Thyroid gland (tissue), 4 donors: ENCODE data around the gene PCBP3. TPM values are rescaled to one million over a fixed set of nuclear protein-coding genes. Genes with fewer than 3 reads are reported as not detected.

Experiments used
- DNase-seq, 2 donors: peaks; one replicate each; pipeline ENCODE4 v3.0.0-alpha.2; 2019
- H3K27ac ChIP-seq, 3 donors: fragments of 200-600 bp; sonication (generic); 1 replicate in 2 of 3; 2 replicates in 1 of 3; pipeline ENCODE4 v1.5.1; 2016 to 2019; ENCODE audit warnings: mild to moderate bottlenecking in 1 of 3, moderate library complexity in 1 of 3
- H3K27me3 ChIP-seq: fragments of 200-600 bp; sonication (generic); one replicate; pipeline ENCODE4 v1.5.1; 2019
- H3K36me3 ChIP-seq, 2 donors: fragments of 200-600 bp; sonication (generic); one replicate each; pipeline ENCODE4 v1.5.1; 2016 to 2019
- H3K4me1 ChIP-seq, 2 donors: fragments of 200-600 bp; sonication (generic); one replicate each; pipeline ENCODE4 v1.5.1; 2017 to 2019
- H3K4me3 ChIP-seq, 3 donors: fragments of 200-600 bp; sonication (generic); replicated peaks in 1 of 3; 1 replicate in 2 of 3; 2 replicates in 1 of 3; pipeline ENCODE4 v1.5.1; 2016; ENCODE audit warnings: mild to moderate bottlenecking in 1 of 3
- H3K9me3 ChIP-seq: fragments of 200-600 bp; sonication (generic); one replicate; pipeline ENCODE4 v1.5.1; 2017
- POLR2A ChIP-seq, 2 donors: fragments of 450-650 bp; IDR thresholded peaks; one replicate each; pipeline ENCODE4 v1.6.1; 2017; ENCODE audit warnings: antibody characterized with exemption in 2 of 2, mild to moderate bottlenecking in 2 of 2, moderate library complexity in 1 of 2
- WGBS, 2 donors: methylation state at CpG; one replicate each; pipeline ENCODE4 v1.1.5; 2017; 5-methylcytosine and 5-hydroxymethylcytosine counted together
- intact Hi-C: fragments of 100-400 bp; cut with DNase I; formaldehyde crosslinking; loops from one replicate; pipeline ENCODE4 v1.15.1; 2023
- total RNA-seq, 4 donors: library from RNA; depleted of rRNA; stranded (reverse); fragments of >200 nt; gene quantifications; one replicate each; pipeline ENCODE4 v1.2.3, GENCODE V29; 2016
- TF ChIP-seq, protein P1 (sequence below), 6 experiments: fragments of 200-600 bp in 3 of 6; fragments of 450-650 bp in 3 of 6; sonication (generic) in 3 of 6; IDR thresholded peaks; one replicate each; pipeline ENCODE4 v1.5.1; 2016 to 2019; ENCODE audit warnings: antibody characterized with exemption in 6 of 6, mild to moderate bottlenecking in 2 of 6, inconsistent platforms in 1 of 6, moderate library complexity in 1 of 6

PCBP3 gene
- total RNA-seq, 4 donors from 2014 or later = 0.33 to 0.98 (median 0.54) TPM; not detected in 1

DNA sequence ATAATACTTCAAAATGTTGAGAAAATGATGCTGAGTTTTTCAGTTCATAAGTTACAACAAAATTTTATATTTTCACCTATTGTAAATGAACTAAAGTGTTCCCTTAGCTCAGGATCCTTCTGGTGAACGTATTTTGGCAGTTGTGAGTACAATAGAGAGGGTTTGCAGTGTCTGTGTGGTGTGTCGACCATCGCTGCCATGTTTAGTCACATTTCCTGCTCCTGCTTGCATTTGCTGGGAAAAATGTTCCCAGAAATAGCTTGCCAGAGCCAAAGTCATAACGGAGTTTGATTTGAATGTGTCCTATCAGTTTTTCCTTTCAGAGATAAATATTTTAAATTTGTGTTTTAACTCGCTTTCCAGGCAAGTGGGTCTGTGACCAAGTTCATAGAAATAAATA lies 220.9 kb downstream of the PCBP3 start:
- TF ChIP-seq, protein P1, sequence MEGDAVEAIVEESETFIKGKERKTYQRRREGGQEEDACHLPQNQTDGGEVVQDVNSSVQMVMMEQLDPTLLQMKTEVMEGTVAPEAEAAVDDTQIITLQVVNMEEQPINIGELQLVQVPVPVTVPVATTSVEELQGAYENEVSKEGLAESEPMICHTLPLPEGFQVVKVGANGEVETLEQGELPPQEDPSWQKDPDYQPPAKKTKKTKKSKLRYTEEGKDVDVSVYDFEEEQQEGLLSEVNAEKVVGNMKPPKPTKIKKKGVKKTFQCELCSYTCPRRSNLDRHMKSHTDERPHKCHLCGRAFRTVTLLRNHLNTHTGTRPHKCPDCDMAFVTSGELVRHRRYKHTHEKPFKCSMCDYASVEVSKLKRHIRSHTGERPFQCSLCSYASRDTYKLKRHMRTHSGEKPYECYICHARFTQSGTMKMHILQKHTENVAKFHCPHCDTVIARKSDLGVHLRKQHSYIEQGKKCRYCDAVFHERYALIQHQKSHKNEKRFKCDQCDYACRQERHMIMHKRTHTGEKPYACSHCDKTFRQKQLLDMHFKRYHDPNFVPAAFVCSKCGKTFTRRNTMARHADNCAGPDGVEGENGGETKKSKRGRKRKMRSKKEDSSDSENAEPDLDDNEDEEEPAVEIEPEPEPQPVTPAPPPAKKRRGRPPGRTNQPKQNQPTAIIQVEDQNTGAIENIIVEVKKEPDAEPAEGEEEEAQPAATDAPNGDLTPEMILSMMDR (IDR thresholded peaks at IDR 0.05) = no peak
- no peak for TF ChIP-seq POLR2A (IDR thresholded peaks at IDR 0.05)
- H3K4me3 ChIP-seq = no peak overlapping the region
- H3K36me3 ChIP-seq = no peaks in the 10 kb centered on the region
- intact Hi-C loops = no loop called here
- no peak for DNase-seq
- 63 to 72% methylated on average over 5 of the region's 5 CpGs for WGBS, 2 donors
- no peak overlapping the region for H3K27ac ChIP-seq
- H3K27me3 ChIP-seq = no peaks in the 10 kb centered on the region
- H3K9me3 ChIP-seq = no peaks in the 10 kb centered on the region
- H3K4me1 ChIP-seq = no peaks in the 10 kb centered on the region

DNA sequence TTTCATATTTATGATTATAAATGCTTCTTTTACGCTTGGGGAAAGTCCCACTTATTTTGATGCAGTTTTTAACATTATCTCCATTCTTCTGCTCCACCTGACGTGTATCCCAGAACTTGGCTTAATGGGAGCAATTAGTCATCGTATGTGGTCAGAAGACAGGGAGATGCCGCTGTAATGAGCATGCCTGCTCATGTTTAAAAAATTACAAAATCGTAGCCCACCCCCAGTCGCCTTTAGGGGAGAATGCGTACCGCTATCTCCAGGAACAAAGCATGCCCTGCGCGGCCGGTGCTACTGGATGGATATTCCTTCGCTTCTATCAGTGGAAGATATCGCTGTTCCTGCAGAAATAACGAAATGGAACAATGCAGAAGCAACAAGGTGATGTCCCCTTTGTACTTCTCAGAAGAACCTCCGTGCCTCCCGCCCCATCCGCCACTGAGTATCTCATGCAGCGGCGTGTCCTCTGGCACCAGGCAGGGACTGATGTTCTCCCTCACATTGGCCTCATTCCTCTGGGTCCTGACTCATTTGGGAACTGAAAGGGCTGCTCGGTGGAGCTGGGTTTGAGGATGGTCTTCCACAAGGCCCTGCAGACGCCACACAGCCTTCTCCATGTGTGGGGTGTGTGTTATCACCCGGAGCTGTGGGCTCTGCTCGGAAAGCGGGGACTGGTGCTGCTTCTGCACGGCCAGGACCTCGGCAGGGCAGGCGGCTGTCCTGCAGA lies 221.7 kb downstream of the PCBP3 start:
- H3K9me3 ChIP-seq = no peaks in the 10 kb centered on the region
- H3K4me3 ChIP-seq = no peak overlapping the region
- H3K27me3 ChIP-seq = no peaks in the 10 kb centered on the region
- no peak overlapping the region for H3K27ac ChIP-seq
- TF ChIP-seq, protein P1 (IDR thresholded peaks at IDR 0.05) = no peak
- no peak for TF ChIP-seq POLR2A (IDR thresholded peaks at IDR 0.05)
- H3K4me1 ChIP-seq = no peaks in the 10 kb centered on the region
- DNase-seq = no peak
- intact Hi-C loops = no loop called here
- 92% methylated on average over 20 to 27 of the region's 27 CpGs for WGBS, 2 donors
- H3K36me3 ChIP-seq = no peaks in the 10 kb centered on the region

DNA sequence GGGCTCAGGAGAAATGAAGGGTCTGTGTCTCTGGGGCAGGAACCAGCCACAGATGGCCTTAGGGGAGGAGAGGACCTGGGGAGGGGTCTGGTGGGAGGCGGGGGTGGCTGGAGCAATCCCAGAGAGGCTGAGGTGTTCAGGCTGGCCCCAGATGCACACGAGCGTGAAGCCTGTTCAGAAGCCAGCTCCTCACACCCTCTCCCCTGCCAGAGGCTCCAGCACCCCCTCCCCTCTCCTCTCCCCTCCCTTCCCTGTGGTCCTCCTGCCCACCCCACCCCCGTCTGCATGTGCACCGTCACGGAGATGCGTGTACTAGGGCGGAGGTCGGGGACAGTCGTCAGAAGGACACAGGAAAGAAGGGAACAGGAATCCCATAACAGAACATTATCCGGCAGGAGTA lies 223.0 kb downstream of the PCBP3 start:
- WGBS, 2 donors = 60 to 61% methylated on average over 9 to 11 of the region's 11 CpGs
- no peaks in the 10 kb centered on the region for H3K36me3 ChIP-seq
- H3K27me3 ChIP-seq = no peaks in the 10 kb centered on the region
- no peak for DNase-seq
- no peaks in the 10 kb centered on the region for H3K9me3 ChIP-seq
- H3K4me3 ChIP-seq = no peak overlapping the region
- no peak overlapping the region for H3K27ac ChIP-seq
- TF ChIP-seq POLR2A (IDR thresholded peaks at IDR 0.05) = no peak
- TF ChIP-seq, protein P1 (IDR thresholded peaks at IDR 0.05) = no peak
- H3K4me1 ChIP-seq = no peaks in the 10 kb centered on the region
- intact Hi-C loops = no loop called here

DNA sequence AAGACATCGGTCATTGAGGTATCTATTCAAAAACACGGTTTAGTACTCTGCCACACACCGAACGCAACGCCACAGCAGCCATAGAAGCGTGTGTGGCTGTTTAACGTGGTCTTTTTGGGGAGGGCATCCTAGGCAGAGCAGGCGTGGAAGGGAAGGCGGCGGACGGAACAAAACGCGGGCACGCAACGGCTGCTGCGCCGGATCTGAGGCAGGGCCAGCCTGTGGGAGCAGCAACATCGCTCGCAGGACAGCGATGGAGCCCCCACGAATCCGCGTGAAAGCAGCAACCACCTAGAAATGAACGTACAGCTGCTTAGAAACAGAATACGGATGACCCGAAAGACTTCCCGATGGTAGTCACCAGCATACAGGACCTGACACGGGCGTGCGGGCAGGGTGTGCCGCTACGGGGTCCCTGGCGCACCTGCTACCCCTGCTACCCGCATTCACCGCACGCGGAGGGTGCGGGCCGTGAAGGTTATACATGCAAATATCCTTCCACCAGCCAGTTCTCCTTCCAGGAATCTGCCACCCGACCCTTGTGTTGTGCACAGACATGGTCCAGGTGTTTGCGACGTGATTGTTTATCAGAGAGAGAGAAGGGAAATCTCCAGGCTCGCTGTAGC lies 223.6 kb downstream of the PCBP3 start:
- no peaks in the 10 kb centered on the region for H3K9me3 ChIP-seq
- DNase-seq = no peak
- no peaks in the 10 kb centered on the region for H3K27me3 ChIP-seq
- H3K27ac ChIP-seq = no peak overlapping the region
- H3K4me1 ChIP-seq = no peaks in the 10 kb centered on the region
- H3K4me3 ChIP-seq = no peak overlapping the region
- no peaks in the 10 kb centered on the region for H3K36me3 ChIP-seq
- intact Hi-C loops = no loop called here
- WGBS, 2 donors = 93% methylated on average over 38 to 43 of the region's 43 CpGs
- TF ChIP-seq POLR2A (IDR thresholded peaks at IDR 0.05) = no peak
- TF ChIP-seq, protein P1 (IDR thresholded peaks at IDR 0.05) = no peak

DNA sequence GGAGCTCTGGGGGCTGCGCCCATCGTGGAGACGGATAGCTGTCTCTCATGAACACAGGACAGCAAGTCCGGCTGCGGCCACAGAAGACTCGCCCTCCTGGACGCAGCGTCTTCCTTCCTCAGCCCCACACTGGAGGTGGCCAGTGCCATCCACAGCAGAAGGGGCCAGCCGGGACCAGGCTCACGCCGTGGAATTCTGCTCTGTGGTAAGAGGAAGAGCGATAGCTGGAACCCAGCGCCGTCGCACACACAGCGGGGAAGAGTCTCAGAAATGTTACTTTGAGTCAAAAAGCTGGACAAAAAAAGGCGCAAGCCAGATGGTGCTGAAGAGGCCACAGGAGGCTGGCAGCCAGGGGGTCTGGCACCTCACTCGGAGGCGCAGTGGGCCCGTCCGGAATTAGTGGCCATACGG lies 224.2 kb downstream of the PCBP3 start:
- intact Hi-C loops = no loop called here
- Histone ChIP-seq H3K9me3 (no peaks in the 10 kb centered on the region), H3K4me1 (no peaks in the 10 kb centered on the region), H3K27ac (no peak overlapping the region), H3K4me3 (no peak overlapping the region), H3K36me3 (no peaks in the 10 kb centered on the region), H3K27me3 (no peaks in the 10 kb centered on the region)
- DNase-seq = no peak
- 79 to 88% methylated on average over 17 to 22 of the region's 22 CpGs for WGBS, 2 donors
- TF ChIP-seq, protein P1 (IDR thresholded peaks at IDR 0.05) = no peak
- no peak for TF ChIP-seq POLR2A (IDR thresholded peaks at IDR 0.05)
